OCI-LY1 (cell line): ENCODE data around the gene TNS1.

Experiments
- H2AFZ ChIP-seq: fragments of 200-600 bp; sonication (generic), shearing (Covaris generic); 2 replicates; pipeline ENCODE4 v1.6.0; 2014; ENCODE audit warnings: antibody characterized with exemption, mild to moderate bottlenecking, low read length
- H3F3A ChIP-seq: fragments of 200-600 bp; sonication (generic), shearing (Covaris generic); 2 replicates; pipeline ENCODE4 v1.6.0; 2014; ENCODE audit warnings: mild to moderate bottlenecking, antibody characterized with exemption, low read length, moderate library complexity; ENCODE audit not compliant: insufficient read depth
- H3K27ac ChIP-seq: fragments of 200-600 bp; sonication (generic); 2 replicates; pipeline ENCODE4 v1.5.1; 2014; ENCODE audit warnings: low read length, mixed run types, mild to moderate bottlenecking, low read depth; ENCODE audit not compliant: poor library complexity, severe bottlenecking
- H3K27me3 ChIP-seq: fragments of 200-600 bp; sonication (generic); 2 replicates; pipeline ENCODE4 v1.6.0; 2014; ENCODE audit warnings: antibody characterized with exemption, mild to moderate bottlenecking, low read length, moderate library complexity; ENCODE audit not compliant: insufficient read depth
- H3K36me3 ChIP-seq: fragments of 200-600 bp; sonication (generic); 2 replicates; pipeline ENCODE4 v1.6.1; 2014; ENCODE audit warnings: mild to moderate bottlenecking, antibody characterized with exemption, low read length, moderate library complexity, mixed read lengths; ENCODE audit not compliant: insufficient read depth
- H3K4me1 ChIP-seq: fragments of 200-600 bp; sonication (generic); 2 replicates; pipeline ENCODE4 v1.5.1; 2014; ENCODE audit warnings: mild to moderate bottlenecking, low read length, moderate library complexity; ENCODE audit not compliant: insufficient read depth, severe bottlenecking
- H3K4me2 ChIP-seq: fragments of 200-600 bp; sonication (generic), shearing (Covaris generic); 2 replicates; pipeline ENCODE4 v1.6.1; 2014; ENCODE audit warnings: low read length
- H3K4me3 ChIP-seq: fragments of 200-600 bp; sonication (generic); 2 replicates; pipeline ENCODE4 v1.5.1; 2014; ENCODE audit warnings: low read length, low read depth, mild to moderate bottlenecking, mixed read lengths; ENCODE audit not compliant: poor library complexity, severe bottlenecking
- H3K79me2 ChIP-seq: fragments of 200-600 bp; shearing (Covaris generic); 2 replicates; pipeline ENCODE4 v1.6.1; 2016; ENCODE audit warnings: mixed run types, low read length, mixed read lengths; ENCODE audit not compliant: insufficient read depth
- H3K9ac ChIP-seq: fragments of 200-600 bp; sonication (generic), shearing (Covaris generic); 2 replicates; pipeline ENCODE4 v1.6.1; 2014; ENCODE audit warnings: mild to moderate bottlenecking, low read length, mixed read lengths
- H3K9me2 ChIP-seq: fragments of 200-600 bp; sonication (generic), shearing (Covaris generic); 2 replicates; pipeline ENCODE4 v1.6.1; 2014; ENCODE audit warnings: low read depth, mild to moderate bottlenecking, low read length, mixed read lengths
- H3K9me3 ChIP-seq: fragments of 200-600 bp; shearing (Covaris generic); 2 replicates; pipeline ENCODE4 v1.6.1; 2014; ENCODE audit warnings: low read length, mixed read lengths
- H4K20me1 ChIP-seq: fragments of 200-600 bp; sonication (generic), shearing (Covaris generic); 2 replicates; pipeline ENCODE4 v1.6.0; 2016; ENCODE audit warnings: mild to moderate bottlenecking, low read length; ENCODE audit not compliant: insufficient read depth
- CTCF ChIP-seq: fragments of 200-600 bp; sonication (generic), shearing (Covaris generic); IDR thresholded peaks from 2 replicates; pipeline ENCODE4 v1.5.1; 2017; ENCODE audit warnings: mild to moderate bottlenecking, antibody characterized with exemption, low read length, moderate library complexity, mixed read lengths
- EZH2 ChIP-seq: fragments of 200-600 bp; sonication (generic), shearing (Covaris generic); IDR thresholded peaks from 2 replicates; pipeline ENCODE4 v1.8.0; 2017; ENCODE audit warnings: borderline replicate concordance, mixed run types, mild to moderate bottlenecking, antibody characterized with exemption, low read length, moderate library complexity, mixed read lengths

The TNS1 gene

GRCh38 chr2:217944366-217944765 lies 58.4 kb downstream of the TNS1 start:
- H3K4me1 ChIP-seq: no peaks in the 10 kb centered on the region
- H3F3A ChIP-seq: no peaks in the 10 kb centered on the region
- H4K20me1 ChIP-seq: no peaks in the 10 kb centered on the region
- H3K4me3 ChIP-seq: no peak overlapping the region
- H3K27me3 ChIP-seq: no peaks in the 10 kb centered on the region
- no peak overlapping the region for H3K27ac ChIP-seq
- H3K9me3 ChIP-seq: no peaks in the 10 kb centered on the region
- no peaks in the 10 kb centered on the region for H3K9me2 ChIP-seq
- H3K9ac ChIP-seq: no peak overlapping the region
- TF ChIP-seq EZH2 (no peak), CTCF (no peak)
- no peaks in the 10 kb centered on the region for H3K79me2 ChIP-seq
- no peak overlapping the region for H2AFZ ChIP-seq
- H3K36me3 ChIP-seq: no peaks in the 10 kb centered on the region
- no peak overlapping the region for H3K4me2 ChIP-seq

- no peak for TF ChIP-seq CTCF
- TF ChIP-seq EZH2: no peak
- no peaks in the 10 kb centered on the region for H3K36me3 ChIP-seq
- no peaks in the 10 kb centered on the region for H3K9me2 ChIP-seq
- no peak overlapping the region for H3K27ac ChIP-seq
- H3K4me2 ChIP-seq: no peak overlapping the region
- no peaks in the 10 kb centered on the region for H3K4me1 ChIP-seq
- H3K79me2 ChIP-seq: no peaks in the 10 kb centered on the region
- H3F3A ChIP-seq: no peaks in the 10 kb centered on the region
- no peak overlapping the region for H2AFZ ChIP-seq
- H4K20me1 ChIP-seq: no peaks in the 10 kb centered on the region
- no peaks in the 10 kb centered on the region for H3K9me3 ChIP-seq
- no peak overlapping the region for H3K4me3 ChIP-seq
- no peaks in the 10 kb centered on the region for H3K27me3 ChIP-seq
- no peak overlapping the region for H3K9ac ChIP-seq
Observed at GRCh38 chr2:217943446-217944321, 59.1 kb downstream of the TNS1 start.

- H3F3A ChIP-seq: no peaks in the 10 kb centered on the region
- H3K9me3 ChIP-seq: no peaks in the 10 kb centered on the region
- no peaks in the 10 kb centered on the region for H3K4me1 ChIP-seq
- H3K27ac ChIP-seq: no peak overlapping the region
- H3K79me2 ChIP-seq: no peaks in the 10 kb centered on the region
- H3K4me2 ChIP-seq: no peak overlapping the region
- TF ChIP-seq CTCF (no peak), EZH2 (no peak)
- H2AFZ ChIP-seq: no peak overlapping the region
- no peak overlapping the region for H3K9ac ChIP-seq
- no peak overlapping the region for H3K4me3 ChIP-seq
- H3K9me2 ChIP-seq: no peaks in the 10 kb centered on the region
- no peaks in the 10 kb centered on the region for H3K36me3 ChIP-seq
- H4K20me1 ChIP-seq: no peaks in the 10 kb centered on the region
- no peaks in the 10 kb centered on the region for H3K27me3 ChIP-seq
Observed at GRCh38 chr2:217942731-217943335, 60.0 kb downstream of the TNS1 start.
